HCT116 (cell line): ENCODE data around the gene CACNG5. TPM values are rescaled to one million over a fixed set of nuclear protein-coding genes. Genes with fewer than 3 reads are reported as not detected.

Experiments
- ATAC-seq: fragments of 200-7000 bp; cut with Tn5 transposase; 2 replicates; pipeline ENCODE4 v1.9.1; 2020; ENCODE audit warnings: mild to moderate bottlenecking, moderate library complexity
- BruUV-seq: library from RNA; stranded (reverse); fragments of 400-500 nt; replicated peaks from 2 replicates; lab custom pipeline; 2021; lab: Mats Ljungman, UMichigan
- CTCF ChIA-PET: fragments of 300-600 bp; sonication (Branson Sonifier 250); formaldehyde crosslinking; loops from one replicate; lab custom pipeline; 2021; ENCODE audit warnings: antibody characterized with exemption; lab: Charles Lee
- POLR2A ChIA-PET: fragments of 300-600, 350-600 bp; sonication (Branson Sonifier 250); formaldehyde crosslinking; loops from one replicate; lab custom pipeline; 2021; ENCODE audit warnings: antibody characterized with exemption; lab: Charles Lee
- RAD21 ChIA-PET, 2 experiments: fragments of 300-600 bp; sonication (Branson Sonifier 250); formaldehyde crosslinking; loops; one replicate each; lab custom pipeline; 2023; ENCODE audit warnings: low total read pairs in 2 of 2; ENCODE audit not compliant: uncharacterized antibody in 2 of 2, unreplicated experiment in 2 of 2, low non-redundant PET in 1 of 2; lab: Charles Lee
- DNase-seq: peaks from one replicate; pipeline ENCODE4 v3.0.0-alpha.2; 2010; ENCODE audit warnings: low read depth, low spot score
- H2AFZ ChIP-seq: fragments of 200-600 bp; shearing (Covaris generic), sonication (generic); 2 replicates; pipeline ENCODE4 v1.6.1; 2017; ENCODE audit warnings: low read depth, mixed run types, mixed read lengths, antibody characterized with exemption, low read length; ENCODE audit not compliant: poor library complexity, severe bottlenecking
- H3K27ac ChIP-seq: 2 replicates; pipeline ENCODE4 v1.5.1; 2012; ENCODE audit warnings: low read depth, low read length
- H3K27me3 ChIP-seq: fragments of 200-600 bp; sonication (generic); 2 replicates; pipeline ENCODE4 v1.6.1; 2016; ENCODE audit warnings: mixed run types, low read length, mixed read lengths; ENCODE audit not compliant: insufficient read depth
- H3K36me3 ChIP-seq, 2 experiments: fragments of 200-500 bp in 1 of 2; fragments of 200-600 bp in 1 of 2; sonication (Bioruptor generic) in 1 of 2; sonication (generic) in 1 of 2; 2 replicates each; pipeline versions ENCODE4 v1.5.1 to v1.6.1; 2014 to 2016; ENCODE audit warnings: low read length in 2 of 2, inconsistent platforms in 1 of 2, mixed read lengths in 1 of 2, mixed run types in 1 of 2; ENCODE audit not compliant: insufficient read depth in 2 of 2, control insufficient read depth in 1 of 2
- H3K4me1 ChIP-seq, 2 experiments: fragments of 200-600 bp in 1 of 2; sonication (generic) in 1 of 2; 2 replicates each; pipeline versions ENCODE4 v1.5.1 to v1.6.1; 2012 to 2017; ENCODE audit warnings: low read length in 2 of 2, inconsistent platforms in 1 of 2, mild to moderate bottlenecking in 1 of 2, mixed read lengths in 1 of 2, mixed run types in 1 of 2, moderate library complexity in 1 of 2; ENCODE audit not compliant: insufficient read depth in 2 of 2, control insufficient read depth in 1 of 2
- H3K4me2 ChIP-seq: fragments of 200-600 bp; sonication (generic); 2 replicates; pipeline ENCODE4 v1.6.1; 2017; ENCODE audit warnings: mixed run types, low read length, mixed read lengths
- H3K4me3 ChIP-seq, 2 experiments: fragments of 200-600 bp in 1 of 2; sonication (generic) in 1 of 2; replicated peaks in 1 of 2; 2 replicates each; pipeline ENCODE4 v1.5.1; 2011 to 2016; ENCODE audit warnings: low read length in 2 of 2, control low read depth in 1 of 2, low read depth in 1 of 2, mild to moderate bottlenecking in 1 of 2, mixed read lengths in 1 of 2, mixed run types in 1 of 2
- H3K79me2 ChIP-seq: fragments of 200-600 bp; sonication (generic); 2 replicates; pipeline ENCODE4 v1.6.1; 2017; ENCODE audit warnings: mild to moderate bottlenecking, mixed run types, low read length, moderate library complexity, mixed read lengths; ENCODE audit not compliant: insufficient read depth
- H3K9ac ChIP-seq: fragments of 200-600 bp; sonication (generic); 2 replicates; pipeline ENCODE4 v1.6.1; 2016; ENCODE audit warnings: low read length, mixed read lengths
- H3K9me2 ChIP-seq: fragments of 200-600 bp; sonication (generic), shearing (Covaris generic); 2 replicates; pipeline ENCODE4 v1.6.1; 2017; ENCODE audit warnings: mixed run types, mild to moderate bottlenecking, moderate library complexity; ENCODE audit not compliant: insufficient read depth
- H3K9me3 ChIP-seq, 2 experiments: fragments of 200-500 bp in 1 of 2; fragments of 200-600 bp in 1 of 2; sonication (Bioruptor generic) in 1 of 2; sonication (generic) in 1 of 2; 2 replicates each; pipeline ENCODE4 v1.6.1; 2014 to 2017; ENCODE audit warnings: low read length in 2 of 2, mixed read lengths in 2 of 2, inconsistent platforms in 1 of 2, low read depth in 1 of 2, mild to moderate bottlenecking in 1 of 2, mixed run types in 1 of 2, moderate library complexity in 1 of 2; ENCODE audit not compliant: control insufficient read depth in 1 of 2, insufficient read depth in 1 of 2
- H4K20me1 ChIP-seq: fragments of 200-600 bp; sonication (generic), shearing (Covaris generic); 2 replicates; pipeline ENCODE4 v1.6.1; 2017; ENCODE audit warnings: mixed run types, mild to moderate bottlenecking, moderate library complexity; ENCODE audit not compliant: insufficient read depth
- CBX3 ChIP-seq: IDR thresholded peaks from 2 replicates; pipeline ENCODE4 v1.6.1; 2012; ENCODE audit warnings: low read depth
- EGR1 ChIP-seq: IDR thresholded peaks from 2 replicates; pipeline ENCODE4 v1.6.1; 2012; ENCODE audit warnings: low read depth
- FOSL1 ChIP-seq: IDR thresholded peaks from 2 replicates; pipeline ENCODE4 v1.6.1; 2012; ENCODE audit warnings: low read depth
- POLR2A ChIP-seq: IDR thresholded peaks from 2 replicates; pipeline ENCODE4 v1.7.0; 2011; ENCODE audit warnings: borderline replicate concordance; ENCODE audit not compliant: insufficient read depth, insufficient read length; ENCODE audit errors: extremely low read depth
- RAD21 ChIP-seq: IDR thresholded peaks from 2 replicates; pipeline ENCODE4 v1.6.1; 2012; ENCODE audit warnings: low read depth, mild to moderate bottlenecking
- REST ChIP-seq: IDR thresholded peaks from 2 replicates; pipeline ENCODE4 v1.6.1; 2012; ENCODE audit warnings: low read depth
- intact Hi-C: fragments of 100-400 bp; cut with micrococcal nuclease; formaldehyde crosslinking; loops from 2 replicates; pipeline ENCODE4 v1.10.0; 2022
- total RNA-seq: library from RNA; stranded (reverse); gene quantifications from one replicate; pipeline ENCODE4 v1.2.1, GENCODE V29; 2021; ENCODE audit not compliant: unreplicated experiment

The CACNG5 gene
- total RNA-seq, 1 experiment from 2014 or later: not detected

GRCh38 chr17:66843627-66844026 is 8.7 kb downstream of the CACNG5 start:
- Histone ChIP-seq H4K20me1 (no peaks in the 10 kb centered on the region), H3K36me3 (no peaks in the 10 kb centered on the region), H3K4me1 (no peaks in the 10 kb centered on the region), H3K9me2 (no peaks in the 10 kb centered on the region), H3K27ac (no peak overlapping the region), H2AFZ (no peak overlapping the region), H3K4me3 (no peak overlapping the region), H3K27me3 (peaks cover 13% of the 10 kb centered on the region; the same call in 1 of the 2 replicates), H3K4me2 (no peak overlapping the region), H3K9me3 (no peaks in the 10 kb centered on the region), H3K9ac (no peak overlapping the region), H3K79me2 (no peaks in the 10 kb centered on the region)
- ATAC-seq: no peak
- intact Hi-C loops: no loop called here
- ChIA-PET CTCF (interaction anchor here (1.1 kb wide), 1 partner anchor 132 kb away, joined by 3 read pairs; no protein-coding TSS in a partner anchor), POLR2A (no interaction called here), RAD21 (no interaction called here)
- no TSS peak for BruUV-seq
- TF ChIP-seq RAD21 (no peak), POLR2A (no peak), FOSL1 (no peak), EGR1 (no peak)
- no peak for DNase-seq

- no TSS peak for BruUV-seq
- Histone ChIP-seq H3K27ac (no peak overlapping the region), H3K9ac (no peak overlapping the region), H3K9me3 (no peaks in the 10 kb centered on the region), H3K4me2 (no peak overlapping the region), H3K4me3 (no peak overlapping the region), H3K9me2 (no peaks in the 10 kb centered on the region), H4K20me1 (no peaks in the 10 kb centered on the region), H3K36me3 (no peaks in the 10 kb centered on the region), H3K27me3 (peaks cover 19% of the 10 kb centered on the region; the same call in 1 of the 2 replicates), H2AFZ (no peak overlapping the region), H3K4me1 (no peaks in the 10 kb centered on the region), H3K79me2 (no peaks in the 10 kb centered on the region)
- intact Hi-C loops: no loop called here
- DNase-seq (no peak), ATAC-seq (no peak)
- ChIA-PET CTCF (no interaction called here), POLR2A (no interaction called here), RAD21 (no interaction called here)
- TF ChIP-seq CBX3 (no peak), REST (peak; percentile 28)
Measured at GRCh38 chr17:66847704-66848103, 12.8 kb downstream of the CACNG5 start.
